Measurements from ENCODE around the gene UCN2.

The UCN2 gene

DNA sequence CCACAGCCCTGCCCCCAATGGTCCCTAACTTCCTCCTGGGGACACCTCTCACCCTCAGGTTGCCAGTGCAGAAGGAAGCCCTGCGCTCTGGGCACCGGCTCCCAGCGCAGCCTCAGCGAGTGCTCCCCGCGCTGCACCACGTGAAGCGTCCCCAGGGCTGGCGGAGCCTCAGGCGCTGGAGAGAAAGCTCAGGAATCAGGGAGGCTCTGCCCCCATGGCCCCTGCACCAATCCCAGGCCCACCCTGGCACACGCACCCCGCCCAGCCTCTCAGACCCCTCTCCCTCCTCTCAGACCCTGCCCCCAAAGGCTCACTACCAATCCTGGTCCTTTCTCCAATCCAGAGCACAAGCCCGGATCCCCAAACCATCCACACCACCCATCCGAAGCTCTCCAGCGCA is 24.6 kb upstream of the UCN2 start:
- DNase-seq, result no peak

DNA sequence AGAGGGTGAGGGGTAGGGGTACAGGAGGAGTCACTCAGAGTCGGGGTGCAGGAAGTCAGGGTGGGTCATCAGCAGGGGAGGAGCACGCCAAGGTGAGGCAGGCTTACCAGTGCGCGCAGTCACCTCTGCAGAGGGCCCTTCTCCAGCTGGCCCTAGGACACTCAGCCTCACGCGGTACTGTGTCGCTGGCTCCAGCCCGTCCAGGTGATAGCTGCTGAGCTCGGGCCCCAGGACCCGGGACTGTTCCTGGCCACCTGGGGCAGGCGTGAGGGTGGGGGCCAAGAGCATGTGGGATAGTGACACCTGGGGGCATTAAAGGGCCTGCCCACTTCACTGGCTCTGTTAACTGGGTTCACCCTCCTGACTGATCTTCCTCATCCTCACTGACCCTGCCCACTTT is 24.1 kb upstream of the UCN2 start:
- no peak for DNase-seq

DNA sequence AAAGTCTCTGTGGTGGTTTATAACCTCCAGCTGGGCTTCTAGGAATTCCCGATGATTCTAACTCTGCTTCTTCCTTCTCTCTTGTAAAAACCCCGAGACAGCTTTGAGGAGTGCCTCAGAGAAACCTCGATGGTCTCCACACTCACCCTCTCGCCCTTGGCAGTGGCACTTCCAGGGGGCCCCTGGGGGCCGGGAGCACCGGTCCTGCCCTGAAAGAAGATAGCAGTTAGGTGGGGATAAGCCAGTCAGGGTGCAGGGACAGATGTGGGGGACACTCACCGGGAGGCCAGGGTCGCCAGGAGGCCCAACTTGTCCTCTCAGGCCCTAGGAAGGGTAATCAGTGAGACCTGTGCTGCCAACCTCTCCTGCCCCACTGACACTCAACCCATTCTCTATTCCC is 21.8 kb upstream of the UCN2 start:
- no peak for DNase-seq

DNA sequence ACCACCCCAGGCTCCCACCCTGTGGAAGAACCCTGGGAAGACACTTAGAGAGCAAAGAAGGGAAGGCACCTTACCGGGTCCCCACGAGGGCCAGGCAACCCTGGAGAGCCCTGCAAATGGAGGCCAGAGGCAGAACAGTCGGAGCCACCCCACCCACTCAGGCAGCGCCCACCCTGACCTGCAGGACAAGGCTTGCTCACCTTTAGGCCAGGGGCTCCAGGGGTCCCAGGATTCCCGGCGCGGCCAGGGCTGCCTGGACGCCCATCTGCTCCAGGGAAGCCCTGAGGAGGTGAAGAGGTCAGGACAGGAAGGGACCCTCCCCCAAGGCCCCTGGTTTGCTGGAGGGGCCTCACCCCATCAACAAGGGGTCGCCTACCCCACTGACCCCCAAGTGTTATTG is 21.3 kb upstream of the UCN2 start:
- no peak for DNase-seq

DNA sequence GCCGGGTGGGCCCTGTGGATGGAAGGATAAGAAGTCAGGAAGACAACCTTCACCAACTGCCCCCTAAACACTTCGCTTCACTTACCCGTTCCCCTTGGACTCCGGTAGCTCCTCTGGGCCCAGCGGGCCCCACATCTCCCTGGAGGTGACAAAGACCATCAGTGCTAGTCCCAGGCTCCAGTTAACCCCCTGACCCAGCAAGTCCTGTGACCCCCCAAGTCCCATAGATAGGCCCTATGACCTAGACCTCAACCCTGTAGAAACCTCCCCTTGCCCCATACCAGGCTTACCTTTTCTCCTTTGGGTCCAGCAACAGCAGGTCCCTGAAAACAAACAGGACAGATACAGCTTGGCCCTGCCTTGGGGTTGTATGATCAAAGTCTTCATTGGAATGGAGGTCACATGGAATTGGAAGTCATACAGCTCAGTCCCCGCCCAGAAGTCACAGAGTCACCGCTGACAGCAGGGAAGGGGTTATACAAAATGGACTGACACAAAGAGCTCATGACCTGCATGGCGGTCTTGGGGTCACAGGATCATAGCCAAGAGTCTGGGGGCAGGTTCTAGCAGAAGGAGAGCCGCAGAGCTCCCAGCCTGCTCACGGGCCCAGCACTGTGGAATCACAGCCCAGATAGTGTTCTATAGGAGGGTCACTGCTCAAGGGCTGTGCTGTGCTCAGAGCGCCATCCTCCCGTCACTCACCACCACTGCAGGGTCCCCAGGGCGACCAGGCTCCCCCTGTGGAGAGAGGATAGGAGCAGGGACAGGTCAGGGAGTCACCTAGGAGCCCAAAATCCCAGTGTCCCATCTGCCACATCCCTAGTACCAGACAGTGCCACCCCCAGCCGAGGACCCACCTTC is 18.3 kb upstream of the UCN2 start:
- DNase-seq, result no peak

DNA sequence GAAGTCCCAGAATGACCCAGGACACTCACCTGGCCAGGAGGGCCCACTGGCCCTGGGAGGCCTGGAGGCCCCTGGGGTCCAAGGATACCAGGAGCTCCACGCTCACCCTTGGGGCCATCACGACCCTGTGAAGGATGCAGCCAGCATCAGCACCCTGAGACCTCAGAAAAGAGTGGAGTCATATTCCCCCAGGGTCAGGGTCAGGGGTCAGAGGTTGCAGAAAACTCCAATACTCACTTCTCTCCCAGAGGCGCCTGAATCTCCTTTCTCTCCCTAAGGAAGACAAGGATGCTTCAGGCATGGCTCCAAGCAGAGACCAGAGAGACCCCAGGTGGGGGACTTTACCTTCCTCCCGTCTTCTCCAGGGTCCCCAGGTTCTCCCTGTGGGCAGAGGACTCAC is 13.1 kb upstream of the UCN2 start:
- DNase-seq, result no peak

DNA sequence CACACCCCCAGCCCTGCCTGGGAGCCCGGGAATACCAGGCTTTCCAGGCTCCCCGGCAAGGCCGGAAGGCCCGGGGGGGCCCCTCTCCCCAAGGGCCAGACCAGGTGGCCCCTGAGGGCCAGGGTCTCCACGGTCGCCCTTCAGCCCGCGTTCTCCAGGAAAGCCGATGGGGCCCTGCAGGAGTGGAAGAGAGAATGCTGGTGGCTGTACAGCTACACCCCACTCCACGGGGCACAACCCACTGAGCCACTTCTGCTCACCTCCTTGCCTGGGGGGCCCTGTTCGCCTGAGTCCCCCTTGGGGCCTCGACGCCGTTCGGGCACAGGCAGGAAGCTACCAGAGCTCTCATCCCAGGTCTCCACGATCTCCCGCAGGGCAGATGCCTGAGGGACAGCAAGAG is 11.8 kb upstream of the UCN2 start:
- no peak for DNase-seq

DNA sequence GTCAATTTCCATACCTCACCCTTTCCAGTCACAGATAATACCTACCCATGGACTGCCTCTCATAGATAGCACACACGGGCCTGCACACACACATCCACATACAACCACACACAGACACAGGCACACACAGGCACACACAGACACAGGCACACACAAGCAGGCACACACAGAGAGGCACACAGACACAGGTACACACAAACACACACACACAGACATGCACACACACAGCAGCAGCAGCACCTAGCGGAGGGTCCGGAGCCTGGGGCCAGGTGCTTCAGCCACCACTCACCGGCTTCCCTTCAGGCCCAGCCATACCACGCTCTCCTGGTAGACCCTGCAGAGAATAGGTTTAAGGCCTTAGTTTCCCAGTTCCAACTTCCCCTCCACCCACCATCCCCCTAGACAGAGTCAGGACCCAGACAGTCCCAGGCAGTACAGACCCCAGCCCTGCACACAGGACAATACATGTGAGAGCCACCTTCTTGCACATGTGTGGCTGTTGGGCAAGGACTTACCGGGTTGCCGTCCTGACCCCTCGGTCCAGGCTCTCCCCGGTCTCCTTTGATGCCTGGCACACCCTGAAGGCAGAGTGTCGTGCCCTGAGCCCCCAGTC is 10.5 kb upstream of the UCN2 start:
- DNase-seq, result no peak

DNA sequence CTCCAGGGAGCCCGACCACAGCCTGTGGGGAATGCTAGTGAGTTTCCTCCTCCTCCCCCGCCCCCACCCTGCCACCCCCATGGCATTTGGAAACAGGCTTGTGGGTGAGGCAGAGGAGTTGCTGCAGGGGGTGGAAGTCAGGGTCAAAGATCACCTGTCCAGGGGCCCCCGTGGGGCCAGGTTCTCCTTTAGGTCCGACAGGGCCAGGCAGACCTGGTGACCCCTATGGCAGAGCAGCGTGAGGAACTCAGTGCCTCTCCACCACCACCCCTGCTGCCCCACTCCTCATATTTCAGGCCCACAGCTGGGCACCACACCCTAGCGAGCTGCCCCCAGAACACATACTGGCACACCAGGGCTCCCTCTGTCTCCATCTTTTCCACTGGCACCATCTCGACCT is 8.9 kb upstream of the UCN2 start:
- DNase-seq, result no peak

DNA sequence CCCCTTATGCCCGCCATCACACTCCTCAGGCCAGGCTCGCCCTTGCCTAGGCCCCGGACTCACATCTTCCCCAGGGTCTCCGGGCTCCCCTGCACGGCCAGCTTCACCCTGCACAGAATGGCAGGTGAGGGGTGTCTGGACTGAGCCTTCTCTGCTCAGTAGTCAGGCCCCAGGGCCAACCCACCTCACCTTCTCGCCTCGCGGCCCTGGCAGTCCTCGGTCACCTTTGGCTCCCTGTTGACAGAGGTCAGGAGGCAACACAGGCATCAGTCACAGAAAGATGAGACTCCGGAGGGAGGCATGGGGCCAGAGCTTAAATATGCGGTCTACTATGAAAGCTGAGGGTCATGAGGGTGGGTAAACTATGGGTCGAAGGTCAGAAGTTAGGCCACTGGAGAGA is 8.4 kb upstream of the UCN2 start:
- no peak for DNase-seq

DNA sequence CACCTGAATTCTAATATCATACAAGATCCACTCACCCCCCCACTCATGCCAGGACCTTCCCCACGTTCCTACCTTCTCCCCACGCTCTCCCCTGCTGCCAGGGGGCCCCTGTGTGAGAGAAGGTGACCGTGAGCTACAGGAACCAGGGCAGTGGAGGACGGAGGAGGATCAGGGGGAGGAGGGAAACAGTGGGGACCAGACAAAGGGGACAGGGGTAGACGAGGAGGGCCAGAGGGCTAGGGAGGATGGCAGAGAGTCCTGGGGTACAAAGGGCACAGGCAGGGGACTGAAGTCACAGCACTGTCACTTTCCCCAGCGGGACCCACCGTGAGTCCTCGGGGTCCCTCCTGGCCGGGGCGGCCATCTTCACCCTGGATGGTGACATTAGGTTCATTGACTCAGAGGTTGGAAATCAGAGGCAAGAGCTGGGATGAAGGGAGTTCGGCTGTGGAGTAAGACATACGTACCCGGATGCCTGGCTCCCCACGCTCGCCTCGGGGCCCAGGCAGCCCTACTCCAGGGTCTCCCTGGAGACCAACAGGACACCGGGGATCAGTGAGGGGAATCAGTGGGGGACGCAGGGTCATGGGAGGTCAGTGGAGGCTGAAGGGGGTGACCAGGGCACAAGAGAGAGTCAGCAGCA is 6.3 kb upstream of the UCN2 start:
- no peak for DNase-seq

DNA sequence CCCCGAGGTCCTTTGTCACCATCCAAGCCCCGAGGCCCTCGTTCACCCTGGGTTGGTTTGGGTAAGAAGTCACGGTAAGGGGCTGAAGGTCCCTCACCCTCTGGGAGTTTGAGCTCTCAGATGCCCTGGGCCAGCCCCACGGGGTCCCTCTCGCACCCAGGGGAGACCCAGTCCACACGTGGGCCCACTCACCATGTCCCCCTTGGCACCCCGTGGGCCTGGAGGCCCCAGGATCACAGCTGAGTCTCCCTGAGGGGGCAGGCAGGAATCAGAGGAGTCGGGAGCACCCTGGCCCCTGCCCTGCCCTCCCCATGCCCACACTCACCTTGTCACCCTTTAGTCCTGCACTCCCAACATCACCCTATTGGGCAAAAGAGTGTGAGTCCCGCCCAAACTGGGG is 5.8 kb upstream of the UCN2 start:
- DNase-seq, result no peak

DNA sequence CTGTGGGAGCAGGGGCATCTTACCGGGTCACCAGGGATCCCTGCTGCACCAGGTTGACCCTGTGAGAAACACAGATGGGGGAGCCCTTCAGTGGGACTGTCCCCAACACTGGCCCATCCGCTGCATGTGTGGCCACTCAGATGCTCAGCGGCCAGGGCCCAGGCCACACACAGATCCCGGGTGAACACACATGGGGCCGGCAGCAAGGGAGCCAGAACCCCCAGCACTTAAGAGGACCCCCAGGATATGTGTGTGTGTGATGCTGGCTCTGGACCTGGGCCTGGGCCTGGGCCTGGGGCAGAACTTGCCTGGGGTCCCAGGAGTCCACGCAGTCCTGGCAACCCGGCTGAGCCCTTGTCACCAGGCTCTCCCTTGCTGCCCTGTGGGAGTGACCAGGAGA is 4.9 kb upstream of the UCN2 start:
- no peak for DNase-seq

DNA sequence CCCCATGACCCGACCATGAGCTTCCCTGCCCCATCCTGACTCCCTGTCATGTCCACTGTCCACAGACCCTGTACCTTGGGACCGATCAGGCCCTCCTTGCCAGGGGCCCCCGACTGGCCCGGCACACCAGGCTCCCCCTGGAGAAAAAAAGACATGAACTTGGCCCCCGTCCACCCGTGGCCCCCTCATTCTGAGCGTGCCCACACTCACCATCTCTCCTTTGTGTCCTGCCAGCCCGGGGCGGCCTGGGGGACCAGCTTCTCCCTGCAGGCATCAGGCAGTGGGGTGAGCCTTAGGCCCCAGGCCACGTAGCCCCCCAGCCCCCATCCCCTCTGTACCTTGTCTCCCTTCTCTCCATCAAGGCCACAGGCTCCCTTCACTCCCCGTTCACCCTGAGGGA is 3.9 kb upstream of the UCN2 start:
- DNase-seq, result no peak

DNA sequence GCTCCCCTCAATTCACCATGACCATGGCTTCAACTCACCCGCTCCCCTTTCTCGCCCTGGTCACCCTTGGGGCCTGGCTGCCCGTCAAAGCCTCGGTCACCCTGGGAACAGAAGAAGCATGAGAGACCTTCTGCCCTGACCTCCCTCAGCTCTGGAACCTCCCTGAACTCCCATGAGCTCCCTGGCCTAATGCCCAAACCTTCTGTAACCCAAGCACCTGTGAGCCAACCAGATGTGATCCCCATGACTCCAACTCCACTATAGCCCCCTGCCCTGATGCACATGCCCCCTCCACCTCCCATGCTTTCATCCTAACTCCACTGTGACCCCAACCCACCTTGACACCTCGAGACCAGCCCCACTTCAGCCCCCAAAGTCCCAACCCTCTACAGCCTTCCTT is 3.5 kb upstream of the UCN2 start:
- DNase-seq, result no peak

DNA sequence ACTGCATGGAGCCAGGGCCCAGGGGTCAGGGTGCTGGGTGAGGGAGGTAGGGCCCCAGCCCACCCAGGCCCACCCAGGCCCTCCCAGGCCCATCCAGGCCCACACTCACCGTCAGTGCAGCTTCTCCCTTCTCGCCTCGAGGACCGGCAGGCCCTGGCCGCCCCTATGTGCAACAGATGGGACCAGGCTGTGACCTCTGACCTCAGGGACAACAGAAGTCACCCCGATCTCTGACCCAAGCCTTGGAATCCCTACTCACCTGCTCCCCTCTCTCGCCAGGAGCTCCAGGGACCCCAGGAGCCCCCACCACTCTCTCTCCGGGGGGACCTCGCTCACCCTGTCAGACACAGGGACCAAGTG is 2.8 kb upstream of the UCN2 start:
- DNase-seq, result no peak

DNA sequence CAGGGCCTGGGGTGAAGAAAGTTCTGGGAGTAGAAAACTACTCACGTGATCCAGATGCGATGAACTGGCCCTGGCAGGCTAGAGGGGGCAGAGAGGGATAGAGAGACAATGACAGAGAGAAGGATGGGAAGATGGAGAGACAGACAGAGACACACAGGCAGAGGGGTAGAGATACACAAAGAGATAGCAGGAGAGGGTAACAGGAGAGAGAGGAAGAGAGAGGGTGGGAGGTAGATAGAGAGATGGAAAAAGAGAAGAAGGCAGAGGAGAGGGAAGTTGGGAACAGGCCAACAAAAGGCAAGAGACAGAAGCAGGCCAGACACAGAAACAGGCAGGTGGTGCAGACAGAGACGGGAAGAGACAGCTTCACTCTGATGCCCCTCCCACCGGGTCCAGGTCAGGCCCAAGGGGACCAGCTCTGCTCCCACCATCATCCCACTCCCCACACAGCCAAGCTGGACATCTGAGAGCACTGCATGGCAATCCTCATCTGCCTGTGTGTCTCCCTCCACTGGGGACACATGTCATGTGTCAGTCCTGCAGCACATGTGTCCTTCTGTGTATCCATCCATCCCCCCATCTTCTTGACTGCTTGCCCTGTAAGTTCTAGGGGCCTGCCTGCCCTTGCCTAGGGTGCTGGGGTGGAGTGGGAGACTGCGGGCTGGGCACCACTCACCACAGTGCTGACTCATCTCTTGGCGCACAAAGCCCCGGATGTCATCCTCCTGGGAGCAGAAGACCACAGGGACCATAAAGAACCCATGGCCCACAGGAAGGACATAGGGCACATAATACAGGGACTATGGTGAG is 2.2 kb upstream of the UCN2 start:
- DNase-seq, result no peak

DNA sequence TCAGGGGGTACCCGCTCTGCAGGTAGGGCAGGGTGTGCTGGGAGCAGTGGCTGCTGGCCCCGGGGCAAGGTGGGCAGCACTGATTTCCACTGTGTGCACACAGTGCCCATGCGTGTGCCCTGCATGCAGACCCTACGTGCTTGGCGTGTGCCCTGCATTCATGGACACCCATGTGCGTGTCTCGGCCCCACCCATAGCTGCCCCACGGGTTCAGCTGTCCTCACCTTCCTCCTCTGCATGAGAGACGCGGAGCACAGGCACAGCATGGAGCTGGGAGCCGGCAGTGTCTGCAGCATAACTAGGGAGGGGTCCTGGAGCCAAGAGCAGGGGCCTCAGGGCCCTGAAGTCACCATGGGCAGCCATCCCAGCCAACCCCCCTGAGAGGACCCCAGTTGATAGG is 1.6 kb upstream of the UCN2 start:
- no peak for DNase-seq

DNA sequence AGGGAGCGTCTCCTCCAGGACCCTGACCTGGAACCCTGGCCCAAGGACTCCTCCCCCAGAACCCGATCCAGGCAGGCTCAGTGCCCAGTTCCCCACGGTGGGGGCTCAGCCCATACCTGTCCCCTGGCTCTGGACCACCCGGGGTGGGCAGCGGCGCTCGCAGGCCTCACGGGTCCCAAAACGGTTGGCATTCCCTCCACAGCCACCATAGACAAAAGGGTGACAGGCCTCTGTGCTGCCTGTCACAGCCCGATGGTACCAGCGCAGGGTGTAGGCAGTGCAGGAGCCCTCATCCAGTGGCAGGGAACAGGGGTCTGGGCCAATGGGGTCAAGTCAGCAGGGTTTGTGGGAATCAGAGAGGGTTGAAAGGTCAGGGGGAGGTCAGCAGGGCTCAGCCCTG is 1.1 kb upstream of the UCN2 start:
- no peak for DNase-seq

DNA sequence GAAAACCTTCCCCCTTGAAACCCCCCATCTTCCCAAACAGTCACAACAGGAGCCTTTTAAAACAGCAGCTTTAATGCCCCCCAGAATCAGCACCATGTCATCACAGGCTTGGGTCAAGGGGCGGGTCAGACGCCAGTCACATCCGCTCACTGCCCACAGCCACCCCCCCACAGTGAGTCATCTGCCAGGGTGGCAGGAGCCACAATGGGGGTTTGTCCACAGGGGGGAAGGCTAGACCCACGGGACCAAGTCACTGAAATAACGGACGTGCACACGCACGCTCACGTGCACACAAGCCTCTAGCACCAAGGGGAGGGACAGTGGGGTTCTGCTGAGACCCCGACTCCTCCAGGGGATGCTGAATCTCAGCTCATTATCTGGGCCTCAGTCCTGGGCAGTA is 441 bp upstream of the UCN2 start:
- DNase-seq, result no peak

DNA sequence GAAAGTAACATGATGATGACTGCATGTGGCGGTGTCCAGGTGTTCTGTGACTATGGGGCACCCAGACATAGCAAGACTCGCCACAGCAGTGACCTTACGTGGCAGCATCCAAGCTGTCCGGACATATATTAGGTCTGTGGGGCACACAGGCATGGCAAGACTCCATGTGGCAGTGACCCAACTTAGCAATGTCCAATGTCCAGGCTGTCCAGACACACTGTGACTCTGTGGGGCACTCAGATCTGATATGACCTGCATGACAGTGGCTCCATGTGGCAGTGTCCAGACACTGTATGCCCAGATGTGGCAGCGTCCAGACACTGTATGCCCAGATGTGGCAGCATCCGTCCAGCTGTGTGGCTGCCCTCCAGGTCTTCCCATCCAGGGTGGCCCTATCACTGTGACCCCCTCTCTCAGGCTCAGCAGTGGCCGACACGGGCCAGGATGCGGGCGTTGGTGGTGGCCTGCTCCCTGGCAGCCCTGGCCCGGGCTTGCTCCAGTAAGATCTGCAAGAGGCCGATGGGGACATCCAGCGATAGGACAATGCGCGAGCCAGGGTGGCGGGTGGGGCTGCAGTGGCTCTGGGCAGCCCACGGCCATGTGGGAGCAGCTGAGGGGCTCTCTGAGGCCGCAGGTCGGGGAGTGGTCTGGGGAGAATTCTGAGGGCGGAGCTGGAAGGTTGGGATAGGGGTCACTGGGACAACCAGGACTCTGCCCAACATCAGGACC is 1.1 kb downstream of the UCN2 start:
- DNase-seq, result no peak

DNA sequence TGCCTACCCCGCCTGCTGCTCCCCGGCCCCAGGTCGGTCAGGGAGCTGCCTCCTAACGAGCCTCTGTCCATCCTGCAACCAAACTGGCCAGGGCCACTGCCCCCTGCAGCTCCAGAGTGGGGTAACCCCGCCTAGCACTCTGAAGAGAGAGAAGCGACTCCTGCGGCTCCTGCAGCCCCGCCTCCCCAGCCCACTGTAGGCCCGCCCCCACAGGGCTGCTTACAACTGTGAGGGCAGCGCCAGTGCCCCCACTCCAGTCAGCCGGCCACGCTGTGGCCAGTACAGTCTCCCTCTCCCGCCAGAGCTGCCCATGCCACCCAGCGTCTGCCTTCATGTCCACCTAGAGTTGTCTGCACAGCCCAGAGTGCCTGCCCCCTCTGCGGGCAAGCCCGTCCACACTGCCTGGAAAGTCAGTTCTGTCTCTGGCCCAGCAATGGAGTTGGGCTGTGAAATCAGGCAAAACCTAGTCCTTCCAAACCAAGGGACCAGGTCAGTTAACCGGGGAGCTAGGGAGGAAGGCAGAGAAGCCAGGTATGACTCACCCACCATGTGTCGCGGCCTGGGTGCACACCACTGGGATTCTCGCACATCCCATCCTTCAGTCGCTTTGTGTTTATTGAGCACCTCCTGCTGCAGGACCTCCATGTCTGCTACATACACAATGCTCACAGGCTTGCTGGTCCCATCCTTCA is 2.4 kb downstream of the UCN2 start:
- DNase-seq, result no peak
